HG03432 (cell line): ENCODE measurements around the gene SCN9A.
"Not testable (repeated sequence)": the region's sequence is repeated elsewhere in the genome, so short reads cannot be mapped to it uniquely, and the experiment has no call there.

Experiments used
- ATAC-seq: cut with Tn5 transposase; IDR thresholded peaks from one replicate; pipeline ENCODE4 v1.9.1; 2021; ENCODE audit warnings: mild to moderate bottlenecking, moderate library complexity; ENCODE audit not compliant: unreplicated experiment

SCN9A gene

GRCh38 chr2:166256896-166257295, 118.8 kb downstream of the SCN9A start:
- no peak for ATAC-seq

GRCh38 chr2:166249318-166249717, 126.4 kb downstream of the SCN9A start:
- ATAC-seq, result no peak

GRCh38 chr2:166246901-166247300, 128.8 kb downstream of the SCN9A start:
- no peak for ATAC-seq

GRCh38 chr2:166242309-166242708, 133.4 kb downstream of the SCN9A start:
- ATAC-seq, result no peak

- no peak for ATAC-seq
These were observed 135.1 kb downstream of the SCN9A start for GRCh38 chr2:166240387-166241313.

GRCh38 chr2:166239548-166239947, 136.2 kb downstream of the SCN9A start:
- ATAC-seq, result no peak

GRCh38 chr2:166238176-166238575, 137.6 kb downstream of the SCN9A start:
- ATAC-seq, result no peak

GRCh38 chr2:166234112-166234846, 141.5 kb downstream of the SCN9A start:
- no peak for ATAC-seq

- ATAC-seq, result no peak
These were observed 142.5 kb downstream of the SCN9A start for GRCh38 chr2:166233244-166233643.

- no peak for ATAC-seq
These were observed 145.0 kb downstream of the SCN9A start for GRCh38 chr2:166230724-166231070.

- ATAC-seq, result no peak
These were observed 145.6 kb downstream of the SCN9A start for GRCh38 chr2:166230024-166230723.

- no peak for ATAC-seq
These were observed 146.1 kb downstream of the SCN9A start for GRCh38 chr2:166229678-166230023.

- no peak for ATAC-seq
These were observed 151.5 kb downstream of the SCN9A start for GRCh38 chr2:166224197-166224596.

GRCh38 chr2:166223298-166223697, 152.4 kb downstream of the SCN9A start:
- ATAC-seq, result no peak

GRCh38 chr2:166211079-166211478, 164.7 kb downstream of the SCN9A start:
- no peak for ATAC-seq

- not testable (repeated sequence) for ATAC-seq
These were observed 165.8 kb downstream of the SCN9A start for GRCh38 chr2:166209944-166210343.

GRCh38 chr2:166209367-166209766, 166.4 kb downstream of the SCN9A start:
- ATAC-seq, result not testable (repeated sequence)

- not testable (repeated sequence) for ATAC-seq
These were observed 169.6 kb downstream of the SCN9A start for GRCh38 chr2:166206153-166206552.

GRCh38 chr2:166202778-166203177, 173.0 kb downstream of the SCN9A start:
- ATAC-seq, result no peak

- no peak for ATAC-seq
These were observed 178.3 kb downstream of the SCN9A start for GRCh38 chr2:166197446-166197845.

- ATAC-seq, result no peak
These were observed 182.3 kb downstream of the SCN9A start for GRCh38 chr2:166193407-166193806.

- ATAC-seq, result no peak
These were observed 187.7 kb downstream of the SCN9A start for GRCh38 chr2:166188084-166188483.
